GM18909 (cell line): ENCODE measurements around the gene ANXA6.
A peak's percentile ranks its signal among the peaks of the same experiment; 100 is the strongest.

Experiments used
- ATAC-seq: cut with Tn5 transposase; IDR thresholded peaks from one replicate; pipeline ENCODE4 v1.9.1; 2021; ENCODE audit warnings: mild to moderate bottlenecking; ENCODE audit not compliant: unreplicated experiment, poor library complexity

Gene ANXA6

DNA sequence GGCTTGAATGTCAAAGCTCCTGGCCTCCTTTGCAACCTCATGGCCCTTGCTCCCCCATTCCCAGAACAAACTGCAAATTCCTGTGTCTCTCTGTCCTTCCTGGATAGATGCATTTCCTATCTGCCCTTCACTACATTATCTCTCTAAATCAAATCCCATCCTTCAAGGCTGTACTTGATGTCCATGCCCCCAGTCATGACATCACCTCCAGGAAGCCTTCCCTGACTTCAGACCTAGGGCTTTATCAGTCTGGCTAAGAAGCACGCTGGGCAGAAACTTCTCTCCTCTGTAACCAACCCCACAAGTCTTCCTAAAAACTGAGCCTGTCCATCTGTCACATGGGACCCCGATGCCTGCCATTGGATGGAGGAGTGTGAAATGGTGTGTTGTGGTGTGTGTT lies 51.1 kb downstream of the ANXA6 start:
- no peak for ATAC-seq

DNA sequence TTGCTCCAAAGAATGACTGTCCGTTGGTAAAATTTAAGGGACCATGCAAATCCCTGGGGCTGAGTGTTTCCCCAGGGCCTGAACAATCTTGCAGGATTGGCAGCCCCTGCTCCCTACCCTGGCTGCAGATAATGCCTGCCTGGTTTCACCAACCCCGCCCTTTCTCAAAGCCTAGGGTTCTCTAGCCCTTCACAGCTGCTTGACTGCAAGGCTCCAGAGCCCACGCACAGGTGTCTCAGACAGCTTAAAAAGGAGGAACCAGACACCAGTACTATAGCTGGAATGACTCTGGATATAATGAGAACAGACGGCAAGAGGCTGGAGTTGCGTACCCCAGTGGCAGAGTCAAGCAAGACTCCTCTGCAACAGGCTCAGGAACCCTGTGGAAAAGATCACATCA lies 51.5 kb downstream of the ANXA6 start:
- ATAC-seq = no peak

DNA sequence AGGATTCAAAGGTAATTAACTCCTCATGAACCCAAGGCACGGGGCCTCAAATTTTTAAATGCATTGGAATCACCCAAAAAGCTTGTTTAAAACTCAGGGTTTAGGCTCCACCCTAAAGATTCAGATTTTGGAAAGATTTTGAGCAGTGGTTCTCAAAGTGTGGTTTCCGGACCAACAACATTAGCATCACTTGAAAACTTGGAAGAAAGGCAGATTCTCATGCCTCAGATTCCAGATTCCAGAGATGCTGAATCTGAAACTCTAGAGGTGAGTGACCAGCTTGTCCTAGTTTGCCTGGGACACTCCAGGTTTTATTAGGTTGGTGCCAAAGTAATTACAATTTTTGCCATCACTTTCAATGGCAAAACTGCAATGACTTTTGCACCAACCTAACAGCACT lies 52.0 kb downstream of the ANXA6 start:
- no peak for ATAC-seq

DNA sequence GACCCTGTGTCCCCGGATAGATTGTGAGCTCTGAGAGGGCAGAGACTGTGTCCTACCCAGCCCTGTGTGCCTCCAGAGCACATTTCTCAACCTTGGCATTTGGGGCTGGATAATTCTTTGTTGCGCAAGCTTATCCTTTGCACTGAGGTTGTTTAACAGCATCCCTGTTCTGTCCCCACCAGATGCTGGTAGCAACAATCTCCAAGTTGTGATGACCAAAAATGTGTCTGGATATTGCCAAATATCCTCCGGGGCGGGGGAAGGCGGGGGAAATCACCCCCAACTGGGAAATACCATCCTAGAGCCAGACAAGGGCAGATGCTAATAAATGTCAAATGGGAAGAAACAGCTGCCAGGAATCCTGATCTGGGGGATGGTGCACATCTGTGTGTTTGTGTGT lies 52.8 kb downstream of the ANXA6 start:
- no peak for ATAC-seq

DNA sequence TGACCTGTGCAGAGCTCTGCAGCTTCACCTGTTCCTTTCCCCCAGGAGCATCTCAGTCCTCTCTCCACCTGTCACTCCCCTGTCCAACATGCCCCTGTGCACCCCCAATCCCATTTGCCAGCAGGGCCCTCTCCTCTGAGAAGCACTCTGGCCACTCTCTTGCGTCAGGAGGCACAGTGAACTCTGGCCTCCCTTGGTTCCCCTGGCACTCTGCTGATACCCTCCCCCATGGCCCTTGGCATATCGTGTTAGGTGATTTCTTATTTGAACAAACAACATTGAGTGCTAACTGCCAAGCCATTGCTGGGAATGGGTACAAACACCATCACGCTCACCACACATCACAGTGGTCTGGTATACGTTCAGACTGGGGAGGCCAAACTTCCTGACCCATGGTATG lies 55.8 kb downstream of the ANXA6 start:
- no peak for ATAC-seq

DNA sequence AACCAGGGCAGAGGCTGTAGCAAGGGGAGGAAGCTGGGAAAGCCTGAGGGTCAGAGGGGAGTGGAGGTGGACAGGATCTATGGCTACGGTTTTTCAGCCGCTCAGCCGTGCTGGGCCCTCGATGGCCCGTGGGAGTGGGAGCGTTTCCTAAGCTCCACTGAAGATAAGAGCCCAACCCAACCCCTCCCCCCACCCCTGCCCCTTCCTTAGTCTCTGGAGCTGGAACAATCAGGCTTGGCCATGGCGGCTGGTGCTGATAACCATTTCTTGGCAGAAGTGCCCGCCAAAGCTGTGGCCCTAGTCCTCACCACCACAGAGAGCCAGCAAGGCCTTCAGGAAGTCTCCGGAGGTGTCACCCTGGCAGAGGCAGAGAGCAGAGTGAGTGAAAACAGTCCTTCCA lies 56.4 kb downstream of the ANXA6 start:
- no peak for ATAC-seq

DNA sequence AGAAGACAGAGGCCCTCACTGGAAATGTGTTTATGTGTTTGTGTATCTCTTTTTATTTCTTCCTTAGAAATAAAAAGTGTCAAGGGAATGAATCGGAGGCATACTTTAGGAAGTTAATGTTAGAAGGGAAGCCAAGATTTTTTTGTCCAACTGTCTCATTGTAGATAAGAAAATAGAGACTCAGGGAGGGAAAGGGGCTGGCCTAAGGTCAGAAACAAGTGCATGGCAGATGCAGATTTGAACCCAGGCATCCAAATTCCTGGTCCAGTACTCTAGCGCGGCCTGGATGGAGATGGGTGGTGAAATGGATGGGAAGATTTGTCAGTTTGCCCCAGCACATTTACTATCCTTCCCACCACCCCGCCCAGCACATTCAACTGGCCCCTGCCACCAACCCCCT lies 56.9 kb downstream of the ANXA6 start:
- no peak for ATAC-seq

DNA sequence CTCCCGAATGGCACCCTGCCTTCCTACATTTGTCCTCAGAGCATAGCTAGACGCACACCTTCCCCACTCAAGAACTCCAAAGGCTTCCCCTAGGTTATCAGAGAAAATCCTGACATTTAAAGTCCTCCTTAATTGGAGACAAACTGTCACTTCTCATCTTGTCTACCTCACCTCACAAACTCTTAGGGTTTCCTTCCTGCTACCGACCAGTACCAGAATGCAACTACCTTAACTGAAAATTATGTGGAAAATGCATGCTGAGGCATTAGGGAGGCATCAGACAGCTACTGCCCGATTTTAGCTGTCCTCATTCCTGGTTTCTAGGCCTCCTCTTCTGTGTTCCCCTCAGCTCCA lies 58.8 kb downstream of the ANXA6 start:
- ATAC-seq = no peak

DNA sequence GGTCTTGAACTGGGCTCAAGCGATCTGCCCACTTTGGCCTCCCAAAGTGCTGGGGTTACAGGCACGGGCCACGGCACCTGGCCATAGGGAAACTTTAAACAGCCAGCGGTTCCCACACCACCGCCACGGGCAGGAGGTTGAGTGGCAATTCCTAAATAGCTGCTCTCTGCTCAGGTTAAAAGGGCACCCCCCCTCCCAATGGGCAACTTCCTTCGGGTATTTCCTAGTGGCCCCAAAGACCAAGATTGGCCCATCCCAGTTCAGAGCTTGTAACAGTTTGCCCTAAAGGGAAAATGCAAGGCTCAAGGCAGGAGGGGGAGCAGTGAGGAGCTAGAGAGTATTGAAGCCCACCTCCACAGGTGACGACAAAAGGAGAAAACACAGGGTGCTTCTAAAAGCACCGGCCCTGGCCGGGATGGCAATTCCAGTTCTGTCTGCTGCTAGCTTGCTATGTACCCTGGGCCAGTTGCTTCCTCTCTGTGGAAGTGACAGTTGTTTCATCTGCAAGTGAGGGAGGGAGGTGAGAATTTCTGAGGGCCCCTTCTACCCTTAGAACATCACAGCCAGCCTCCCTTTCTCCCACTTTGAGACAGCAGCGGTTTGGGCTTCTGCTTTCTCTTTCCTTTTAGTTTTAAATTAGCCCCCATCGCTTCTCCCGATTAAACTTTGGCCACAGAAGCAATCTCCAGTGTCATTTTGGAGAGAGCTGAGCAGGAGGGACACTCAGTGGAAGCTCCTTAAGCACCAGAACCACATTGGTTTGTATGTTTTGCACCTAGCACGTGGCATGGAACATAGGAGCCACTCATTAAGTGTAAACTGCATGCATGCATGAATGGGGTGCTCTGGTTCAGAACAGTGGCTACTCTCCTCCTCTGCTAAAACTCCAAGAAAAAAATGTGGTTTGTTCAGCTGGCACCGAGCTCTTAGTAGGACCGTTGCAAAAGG lies 59.5 kb downstream of the ANXA6 start:
- ATAC-seq = peak; percentile 53

DNA sequence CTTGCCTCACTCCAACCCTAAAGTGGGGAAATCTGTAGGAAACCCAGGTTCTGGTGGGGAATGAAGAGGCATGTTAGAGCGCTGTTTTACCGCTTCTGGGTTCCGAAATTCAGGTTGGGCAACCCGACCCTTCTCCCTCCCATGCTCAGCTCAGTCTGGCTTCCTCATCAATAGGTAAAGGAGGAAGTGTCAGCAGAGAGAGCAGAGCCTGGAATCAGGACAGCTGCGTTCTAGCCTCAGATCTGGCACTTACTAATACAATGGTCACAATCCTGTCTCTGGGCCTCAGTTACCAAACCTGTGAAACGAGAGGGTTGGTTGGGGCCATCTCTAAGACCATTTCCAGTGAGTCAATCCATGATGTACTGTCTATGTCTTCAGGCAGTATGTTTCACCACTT lies 60.5 kb downstream of the ANXA6 start:
- no peak for ATAC-seq

DNA sequence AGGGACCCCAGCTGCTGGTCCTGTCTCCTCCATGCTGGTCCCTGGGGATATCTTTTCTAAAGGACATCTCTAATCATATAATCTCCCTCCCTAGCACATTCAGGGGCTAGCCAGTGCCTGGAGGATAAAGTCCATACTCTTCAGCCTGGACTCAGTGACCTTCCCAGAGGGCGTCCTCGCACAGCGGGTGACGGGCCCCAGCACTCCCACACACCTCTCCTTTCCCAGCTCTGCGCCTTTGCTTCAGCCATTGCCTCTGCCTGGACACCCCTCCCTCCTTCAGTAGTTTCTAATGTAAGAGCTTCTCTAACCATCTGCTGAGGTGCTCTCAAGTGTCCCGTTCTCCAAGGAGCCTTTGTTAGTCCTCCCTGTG lies 61.6 kb downstream of the ANXA6 start:
- no peak for ATAC-seq

DNA sequence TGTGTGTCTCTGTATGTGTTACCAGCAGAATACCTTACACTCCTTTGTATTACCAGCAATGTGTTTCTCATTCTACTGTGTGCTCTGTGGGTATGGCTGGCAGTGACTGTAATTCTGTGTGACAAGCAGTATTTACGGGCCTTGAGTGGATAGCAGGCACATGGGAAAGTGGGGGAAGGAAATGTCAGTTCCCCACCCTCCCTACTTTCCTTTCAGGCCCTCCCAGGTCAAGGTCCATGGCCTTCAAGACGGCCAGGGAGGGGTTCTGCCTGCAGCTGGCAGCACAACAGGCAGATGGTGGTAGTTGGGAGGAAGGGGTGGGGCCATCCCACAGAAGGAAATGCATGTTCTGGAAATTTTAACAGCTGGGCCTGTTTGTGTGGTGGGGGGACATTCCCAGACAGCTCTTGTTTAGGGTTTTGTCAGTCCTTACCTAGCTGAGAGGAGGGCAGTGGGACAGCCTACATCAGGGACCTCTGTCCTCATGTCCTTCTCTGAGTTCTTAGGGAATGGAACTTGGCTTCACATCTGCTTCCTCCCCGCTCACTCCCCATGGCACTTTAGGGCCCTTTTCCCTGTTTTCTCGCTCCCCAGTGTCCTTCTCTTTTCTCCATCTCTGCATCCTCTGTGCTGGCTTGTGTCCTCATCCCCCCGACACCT lies 62.1 kb downstream of the ANXA6 start:
- ATAC-seq = no peak

DNA sequence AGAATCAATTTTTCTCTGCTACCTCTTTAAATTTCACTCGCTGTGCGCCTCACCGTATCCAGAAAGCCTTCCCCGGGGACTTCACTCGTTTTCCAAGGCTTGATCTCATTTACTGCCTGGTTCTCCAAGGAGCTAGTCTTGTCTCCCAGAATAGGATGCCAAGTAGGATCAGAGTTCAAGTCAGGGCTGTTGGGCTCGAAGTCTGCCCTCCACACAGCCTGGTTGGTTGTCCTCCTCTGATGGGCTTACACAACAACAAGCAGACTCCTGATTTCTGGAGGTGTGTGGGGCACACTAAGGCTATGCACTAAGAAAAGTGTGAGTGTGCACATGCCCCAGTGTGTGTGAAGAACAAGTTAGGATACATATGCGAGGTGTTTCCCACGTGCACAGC lies 62.7 kb downstream of the ANXA6 start:
- ATAC-seq = no peak

DNA sequence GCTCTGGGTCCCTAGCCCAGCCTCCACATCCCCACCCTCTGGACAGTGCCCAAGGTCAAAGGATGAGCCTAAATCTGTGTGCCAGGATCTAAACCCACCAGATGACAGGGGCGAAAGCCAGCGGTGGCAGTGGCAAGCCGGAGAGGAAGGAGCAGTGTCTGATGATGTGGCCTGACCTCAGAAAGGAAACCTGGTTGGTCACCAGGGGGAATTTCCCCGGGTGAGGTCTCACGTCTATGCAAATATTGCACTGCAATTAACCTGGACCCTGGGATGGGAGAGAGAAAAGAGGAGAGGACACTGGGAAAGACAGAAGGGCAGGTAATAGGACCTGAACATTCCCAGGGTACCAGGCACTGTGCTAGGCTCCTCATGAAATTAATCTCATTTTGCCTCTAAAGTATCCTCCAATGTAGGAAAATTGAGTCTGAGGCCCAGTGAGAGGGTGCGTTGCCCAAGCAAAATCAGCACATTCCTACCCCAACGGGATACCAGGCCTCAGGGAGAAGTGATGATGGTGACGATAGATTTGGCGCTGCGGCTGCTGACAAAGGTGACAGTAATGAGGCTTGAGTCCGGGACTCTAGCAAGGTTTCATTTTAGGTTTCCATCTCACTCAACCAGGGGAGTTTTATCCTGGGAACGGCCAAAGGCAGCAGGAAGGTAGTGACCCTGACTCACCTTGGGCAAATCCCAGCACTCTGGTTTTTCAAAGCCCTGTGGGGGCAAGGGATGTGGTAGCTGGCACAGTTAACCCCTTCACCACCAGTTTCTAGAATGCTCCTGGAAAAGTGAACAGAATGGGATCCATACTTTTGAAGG lies 63.3 kb downstream of the ANXA6 start:
- peak; percentile 75 for ATAC-seq

DNA sequence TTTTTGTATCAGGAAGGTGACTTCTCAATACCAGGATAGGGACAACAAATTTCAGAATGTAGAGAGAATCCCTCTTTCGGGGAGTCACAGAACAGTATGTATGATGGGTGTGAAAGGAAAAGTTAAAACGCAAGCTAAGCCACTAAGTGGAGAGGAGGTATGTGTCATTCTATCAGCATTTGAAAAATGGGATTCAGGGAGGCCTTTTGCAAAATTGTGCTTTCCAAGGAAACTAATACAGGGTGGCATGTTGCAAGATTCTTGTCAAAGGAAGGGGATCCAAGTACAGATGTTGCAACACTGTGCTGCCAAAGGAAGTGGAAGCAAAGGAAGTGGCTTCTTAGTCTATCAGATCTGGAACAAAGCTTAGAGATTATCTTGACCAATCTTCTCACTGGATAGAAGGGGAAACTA lies 64.1 kb downstream of the ANXA6 start:
- ATAC-seq = peak; percentile 15

DNA sequence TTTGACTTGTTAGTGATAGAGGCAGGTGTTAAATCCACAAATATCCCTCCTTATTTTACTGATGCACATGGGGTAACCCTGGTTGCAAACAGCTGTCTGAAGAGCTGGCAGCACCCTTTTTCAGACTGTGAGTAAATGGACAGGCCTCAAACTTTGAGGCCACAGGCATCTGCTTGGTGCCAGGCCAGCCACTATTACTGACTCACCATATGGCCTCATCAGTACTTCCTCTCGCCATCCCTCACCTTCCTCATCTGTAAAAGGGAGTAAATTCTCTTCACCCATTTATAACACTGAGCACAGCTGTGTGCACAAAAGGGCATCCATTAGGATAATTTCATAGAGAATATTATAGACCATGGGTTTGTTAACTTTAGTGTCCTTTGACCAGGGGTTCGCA lies 64.8 kb downstream of the ANXA6 start:
- ATAC-seq = no peak

DNA sequence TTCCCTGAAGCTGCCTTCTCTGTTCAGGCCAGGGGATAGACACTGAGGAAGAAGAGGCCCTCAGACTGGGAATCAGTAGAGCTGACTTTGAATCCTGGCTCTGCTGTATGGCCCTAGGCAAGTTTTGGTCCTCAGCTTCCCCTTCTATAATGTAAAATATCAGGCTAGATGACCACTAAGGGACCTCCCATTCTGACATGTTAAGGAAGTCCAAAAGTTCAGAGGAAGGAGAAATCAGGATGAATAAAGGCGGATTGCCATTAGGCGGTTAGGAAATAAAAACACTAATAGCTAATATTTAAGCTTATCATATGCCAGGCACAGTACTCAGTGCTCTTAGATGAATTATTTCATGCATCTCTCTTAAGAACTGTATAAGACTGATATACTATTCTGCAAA lies 67.9 kb downstream of the ANXA6 start:
- no peak for ATAC-seq

DNA sequence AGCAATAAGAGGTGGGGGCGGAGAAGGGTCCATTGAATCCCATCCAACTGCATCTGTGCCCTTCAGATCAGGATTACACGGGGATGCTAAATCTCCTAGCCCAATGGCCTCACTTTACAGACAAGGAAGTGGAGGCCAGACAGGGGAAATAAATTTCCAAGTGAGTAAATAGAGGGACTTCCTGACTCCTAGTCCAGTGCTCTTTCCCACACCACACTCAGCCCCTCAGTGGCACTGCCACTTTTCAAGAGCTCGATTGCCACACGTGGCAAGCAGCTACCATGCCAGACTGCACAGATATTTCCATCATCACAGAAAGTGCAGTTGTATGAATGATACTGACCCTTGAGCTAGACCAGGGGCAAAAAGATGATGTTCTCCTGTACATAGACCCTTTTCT lies 68.6 kb downstream of the ANXA6 start:
- ATAC-seq = no peak

DNA sequence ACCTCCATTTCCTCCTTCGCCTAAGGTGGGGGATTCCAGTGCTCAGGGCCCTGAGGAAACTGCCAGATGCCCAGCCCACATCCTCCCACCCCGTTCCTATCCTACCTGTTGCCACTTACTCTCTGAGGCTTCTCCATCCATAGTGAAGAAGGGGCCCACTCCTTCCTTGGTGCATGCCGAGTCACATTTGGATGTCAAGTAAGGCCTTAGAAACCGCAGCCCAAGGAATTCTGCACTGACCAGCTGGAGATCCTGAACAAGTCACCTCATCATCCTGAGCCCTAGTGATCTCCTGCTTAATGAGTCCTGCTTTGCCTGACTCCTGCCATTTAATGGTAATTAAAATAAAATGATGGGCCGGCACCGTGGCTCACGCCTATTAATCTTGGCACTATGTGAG lies 70.1 kb downstream of the ANXA6 start:
- ATAC-seq = no peak

DNA sequence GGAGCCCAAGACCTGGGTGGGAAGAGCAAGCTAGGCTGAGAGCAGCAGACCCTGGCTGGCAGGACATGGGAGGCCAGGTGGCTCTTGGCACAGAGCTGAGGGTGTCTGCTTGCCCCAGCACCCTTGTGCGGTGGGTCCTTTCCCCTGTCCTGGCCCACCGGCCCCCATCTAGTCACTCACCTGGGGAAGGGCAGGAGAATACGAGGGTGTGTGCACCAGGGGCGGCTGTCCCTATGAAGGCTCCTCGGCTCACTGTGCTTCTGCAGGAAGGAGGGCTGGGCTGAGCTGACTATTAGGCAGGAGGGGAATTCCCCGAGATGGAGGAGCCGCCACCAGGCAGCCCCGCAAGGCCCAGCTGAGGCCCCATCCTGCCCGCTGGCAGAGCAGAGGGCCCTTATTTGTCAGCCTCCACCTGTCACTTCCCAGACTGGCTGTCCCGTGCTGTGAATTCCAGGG lies 70.6 kb downstream of the ANXA6 start:
- ATAC-seq = peak; percentile 78
